Medulla oblongata (tissue), 1 donor: Measurements from ENCODE around the gene S100A7A.
"Not testable (repeated sequence)": the region's sequence is repeated elsewhere in the genome, so short reads cannot be mapped to it uniquely, and the experiment has no call there.

Experiments
- DNase-seq: peaks from one replicate; pipeline ENCODE4 v3.0.0-alpha.2; 2015; ENCODE audit errors: extremely low spot score

S100A7A gene

DNA sequence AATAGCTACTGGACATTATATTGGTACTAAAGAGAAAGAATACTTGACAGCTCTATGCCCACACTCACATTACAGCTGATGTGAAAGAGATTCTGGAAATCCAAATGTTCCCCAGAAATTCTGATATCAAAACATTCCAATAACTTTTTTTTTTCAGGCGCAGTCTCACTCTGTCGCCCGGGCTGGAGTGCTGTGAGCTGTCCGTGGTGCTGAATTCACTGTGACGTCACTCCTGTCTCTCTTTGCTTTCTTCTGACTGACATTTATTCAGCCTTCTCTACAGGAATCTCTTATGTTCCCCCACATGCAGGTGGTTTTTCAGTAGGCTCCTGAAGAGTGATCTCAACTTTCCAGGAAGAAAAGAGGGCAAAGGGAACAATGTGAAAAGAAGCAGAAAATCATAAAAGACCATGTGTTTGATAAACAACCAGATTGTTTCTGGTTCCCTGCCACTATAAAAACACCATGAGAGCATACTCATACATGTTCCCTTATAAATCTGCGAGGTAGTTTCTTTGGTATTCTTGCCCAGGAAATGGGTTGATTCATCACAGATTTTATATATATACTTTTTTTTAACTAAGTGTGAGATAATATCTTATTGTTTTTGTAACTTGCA is 6.2 kb downstream of the S100A7A start:
- DNase-seq: peak; percentile 64

DNA sequence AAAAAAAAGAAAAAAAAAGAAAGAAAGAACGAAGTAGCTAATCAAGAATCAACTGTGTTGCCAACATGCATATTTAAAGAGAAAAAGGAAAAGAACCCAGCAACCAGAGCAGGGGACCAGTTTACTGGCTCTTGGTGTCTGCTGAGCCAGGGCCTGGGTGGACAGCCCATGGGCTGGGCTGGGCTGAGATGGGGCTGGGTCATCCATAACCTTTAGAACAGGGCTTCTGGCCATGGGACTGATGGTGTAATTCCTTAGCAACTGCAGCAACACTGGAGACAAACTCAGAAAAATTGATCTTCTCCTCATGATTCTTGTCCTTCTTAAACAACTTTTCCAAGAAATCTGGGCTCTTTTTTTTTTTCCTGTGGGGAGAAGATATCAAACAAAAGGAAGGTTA is 10.5 kb downstream of the S100A7A start:
- DNase-seq: no peak

DNA sequence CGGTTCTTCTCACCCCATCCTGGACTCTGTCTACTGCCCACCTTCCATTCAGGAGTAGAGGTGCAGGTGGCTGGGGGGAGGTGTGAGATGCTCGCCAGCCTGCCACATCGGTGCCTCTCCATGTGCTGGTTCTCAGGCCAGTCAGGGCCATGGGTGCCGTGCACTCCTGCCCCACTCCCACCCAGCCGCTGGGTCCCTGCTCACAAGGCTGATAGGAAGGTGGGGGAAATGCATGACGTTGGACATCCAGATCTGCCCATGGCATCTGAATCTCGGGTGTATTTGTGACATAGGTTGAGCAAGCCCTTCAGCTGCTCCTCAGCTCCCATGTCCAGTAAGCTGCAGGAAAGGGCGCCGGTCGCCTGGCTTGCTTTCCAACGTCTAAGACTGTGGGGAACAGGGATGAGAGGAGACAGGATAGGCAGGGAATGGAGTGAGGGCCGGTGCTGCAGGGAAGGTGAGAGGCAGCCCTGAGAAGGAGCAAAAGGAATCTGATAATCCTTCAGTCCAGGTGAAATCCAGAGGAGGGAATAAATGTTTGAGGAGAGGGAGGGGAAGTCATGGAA is 11.8 kb downstream of the S100A7A start:
- DNase-seq: no peak

DNA sequence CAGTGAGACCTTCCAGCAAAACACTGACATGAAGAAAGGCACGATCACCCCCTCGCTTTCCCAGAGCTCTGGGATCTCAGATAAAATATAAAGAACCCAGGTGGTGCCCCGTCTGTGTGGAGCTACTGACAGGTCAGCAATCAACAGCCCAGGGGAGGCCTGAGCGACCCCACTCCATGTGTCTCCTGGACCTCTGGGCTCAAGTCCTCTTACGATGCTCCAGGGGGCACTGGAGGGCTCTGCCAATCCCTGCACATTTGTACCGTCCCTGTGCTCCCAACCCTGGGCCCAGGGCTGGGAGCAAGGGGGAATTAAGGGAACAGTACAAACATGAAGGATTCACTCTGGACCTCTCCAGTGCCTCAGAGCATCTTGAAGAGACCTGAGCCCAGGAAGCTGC is 12.5 kb downstream of the S100A7A start:
- no peak for DNase-seq

DNA sequence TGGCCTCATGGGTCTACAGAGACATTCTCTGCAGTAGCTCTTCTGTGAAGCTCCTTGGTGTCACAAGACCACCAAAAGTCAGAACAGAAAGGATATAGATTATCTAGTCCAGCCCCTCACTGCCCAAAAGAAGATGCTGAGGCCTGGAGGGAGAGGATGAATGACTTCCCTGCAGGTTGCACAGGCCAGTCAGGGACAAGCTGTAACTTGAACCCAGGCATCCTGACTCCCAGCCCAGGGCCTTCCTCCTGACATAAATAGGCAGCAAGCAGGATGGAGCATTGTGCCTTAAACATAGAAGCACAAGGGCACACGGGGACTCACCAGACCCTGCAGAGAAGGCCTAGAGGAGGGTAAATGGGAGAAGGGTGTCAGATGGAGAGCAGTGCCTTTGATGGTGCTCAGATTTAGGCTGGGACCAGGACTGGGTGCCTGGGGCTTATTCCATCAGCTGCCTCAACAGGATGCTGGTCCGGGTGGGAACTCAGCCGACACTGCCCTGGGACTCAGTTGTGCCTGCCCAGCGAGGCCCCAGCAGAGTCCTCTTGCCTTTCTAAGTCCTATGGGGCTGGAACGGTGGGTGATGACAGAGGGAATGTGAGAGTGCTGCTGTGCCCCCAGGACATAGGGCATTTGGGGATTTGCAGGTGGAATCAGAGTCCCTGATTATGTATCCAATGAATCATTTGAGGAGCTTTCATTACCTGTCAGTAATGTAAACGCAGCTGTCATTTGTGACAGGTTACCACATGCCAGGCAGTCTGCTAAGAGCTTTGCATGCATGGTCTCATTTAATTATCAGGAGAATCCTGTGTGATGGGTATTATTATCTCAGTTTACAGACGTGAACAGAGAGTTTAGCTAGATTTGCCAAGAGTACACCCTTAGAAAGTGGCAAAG is 13.2 kb downstream of the S100A7A start:
- no peak for DNase-seq

DNA sequence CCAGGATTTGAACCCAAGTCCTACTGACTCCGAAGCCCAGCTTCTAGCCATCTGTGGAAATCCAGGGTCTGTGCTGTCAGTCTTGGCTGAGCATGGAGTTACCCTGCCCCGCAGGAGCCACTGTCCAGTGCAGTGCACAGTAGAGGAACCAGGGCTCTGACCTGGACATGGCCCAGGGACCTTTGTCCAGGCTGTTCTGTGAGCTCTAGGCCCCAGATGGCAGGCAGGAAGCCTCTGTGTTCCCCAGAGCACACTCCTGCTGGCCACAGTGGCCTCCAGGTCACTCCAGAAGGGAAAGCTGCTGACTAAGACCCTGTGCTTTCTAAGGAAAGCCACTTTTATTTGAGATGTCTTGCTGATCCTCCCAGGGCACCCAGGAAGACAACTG is 13.8 kb downstream of the S100A7A start:
- DNase-seq: no peak

DNA sequence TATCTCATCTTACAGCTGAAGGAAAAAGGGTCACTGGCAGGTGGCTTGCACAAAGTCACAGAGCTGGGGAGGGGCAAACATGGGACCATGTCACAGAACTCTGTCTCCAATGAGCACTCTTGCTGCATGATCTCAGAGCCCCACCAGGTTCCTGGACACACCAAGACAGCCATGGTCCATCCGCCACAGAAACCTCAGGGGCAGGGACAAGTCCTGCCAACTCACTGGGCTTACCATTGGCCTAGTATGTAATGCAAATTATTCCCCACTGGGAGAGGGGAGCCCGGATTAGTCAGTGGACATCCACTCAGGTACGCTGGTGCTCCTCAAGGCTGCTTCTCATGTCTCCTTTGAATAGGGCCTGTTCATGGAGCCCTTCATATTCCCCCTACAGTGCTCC is 14.2 kb downstream of the S100A7A start:
- DNase-seq: no peak

DNA sequence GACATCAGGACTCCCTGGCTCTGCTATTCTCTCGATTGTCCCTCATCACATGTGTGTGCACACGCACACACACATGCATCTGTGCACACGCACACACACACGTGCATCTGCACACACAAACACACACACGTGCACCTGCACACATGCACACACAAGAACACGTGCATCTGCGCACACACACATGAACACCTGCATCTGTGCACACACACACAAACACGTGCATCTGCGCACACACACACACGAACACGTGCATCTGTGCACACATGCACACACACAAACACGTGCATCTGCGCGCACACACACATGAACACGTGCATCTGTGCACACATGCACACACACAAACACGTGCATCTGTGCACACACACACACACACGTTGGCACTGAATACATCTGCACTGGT is 14.7 kb downstream of the S100A7A start:
- no peak for DNase-seq

DNA sequence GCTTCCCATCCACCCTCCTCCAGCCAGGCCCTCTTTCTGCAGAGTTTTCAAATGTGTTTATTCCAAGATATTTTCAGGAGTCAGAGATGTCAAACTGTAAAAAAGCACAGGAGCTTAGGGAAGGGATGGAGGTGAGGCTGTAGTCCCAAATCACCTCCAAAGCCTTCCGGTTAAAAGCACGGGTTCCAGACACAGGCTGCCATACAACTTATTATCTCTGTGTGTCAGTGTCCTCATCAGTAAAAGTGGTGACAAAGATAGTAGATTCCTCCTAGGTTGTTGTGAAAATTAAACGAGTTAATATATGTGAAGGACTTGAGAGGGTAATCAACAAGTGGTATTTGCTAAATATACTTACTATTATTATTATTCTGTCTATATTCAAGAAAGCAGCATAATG is 15.1 kb downstream of the S100A7A start:
- no peak for DNase-seq

DNA sequence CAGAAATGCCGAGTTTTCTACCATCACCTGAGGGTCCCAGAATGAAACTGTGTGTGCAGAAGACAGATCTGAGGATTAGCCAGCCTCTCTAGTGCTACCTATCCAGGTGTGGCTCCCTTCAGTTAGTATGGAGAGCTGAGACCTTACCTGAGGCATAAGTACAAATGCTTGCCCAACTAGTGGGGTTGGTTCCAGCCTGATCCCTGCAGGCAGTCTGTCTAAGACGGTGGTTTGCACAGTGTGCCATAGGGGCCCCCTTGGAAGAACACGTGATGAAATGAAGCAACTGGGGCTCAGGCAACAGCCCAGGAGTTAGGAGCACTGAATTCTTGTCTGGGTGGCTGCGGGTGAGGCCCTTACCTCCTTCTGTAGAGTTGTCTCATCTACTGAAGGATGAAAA is 15.6 kb downstream of the S100A7A start:
- DNase-seq: no peak

DNA sequence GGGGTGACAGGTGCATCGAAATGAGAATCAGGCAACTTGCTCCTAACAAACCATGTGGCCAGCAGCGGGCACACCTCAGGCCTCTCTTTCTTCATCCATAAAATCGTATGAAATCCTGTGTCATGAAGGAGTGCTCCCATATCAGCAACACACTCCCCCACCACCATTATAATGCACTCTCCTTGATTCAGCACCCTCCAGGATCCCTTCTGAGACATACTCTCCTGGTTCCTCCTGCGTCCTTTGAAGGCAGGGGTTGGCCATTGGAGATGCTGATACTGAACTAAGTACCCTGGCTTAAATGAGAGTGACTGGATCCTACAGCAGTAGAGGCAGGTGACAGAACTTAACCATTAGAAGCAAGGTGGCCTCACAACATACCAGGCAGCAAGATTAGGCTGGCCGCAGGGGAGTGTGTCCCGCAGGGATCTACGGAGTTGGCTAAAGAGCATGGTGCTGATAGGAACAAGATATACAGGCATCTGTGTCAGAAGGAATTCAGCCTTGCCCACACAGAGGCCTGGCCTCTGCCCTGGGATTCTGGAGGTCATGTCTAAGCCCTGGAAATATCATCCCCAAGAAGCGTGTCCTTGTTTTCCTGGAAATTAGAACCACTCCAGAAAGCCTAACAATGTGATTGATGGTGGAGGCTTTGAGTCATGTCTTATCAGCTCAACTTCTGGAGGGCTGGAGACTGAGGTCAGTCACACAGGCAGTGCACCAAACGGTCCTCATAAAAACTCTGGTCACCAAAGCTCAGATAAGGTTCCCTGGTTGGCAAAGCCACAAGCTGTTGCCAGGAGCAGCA is 16.8 kb downstream of the S100A7A start:
- DNase-seq: no peak

DNA sequence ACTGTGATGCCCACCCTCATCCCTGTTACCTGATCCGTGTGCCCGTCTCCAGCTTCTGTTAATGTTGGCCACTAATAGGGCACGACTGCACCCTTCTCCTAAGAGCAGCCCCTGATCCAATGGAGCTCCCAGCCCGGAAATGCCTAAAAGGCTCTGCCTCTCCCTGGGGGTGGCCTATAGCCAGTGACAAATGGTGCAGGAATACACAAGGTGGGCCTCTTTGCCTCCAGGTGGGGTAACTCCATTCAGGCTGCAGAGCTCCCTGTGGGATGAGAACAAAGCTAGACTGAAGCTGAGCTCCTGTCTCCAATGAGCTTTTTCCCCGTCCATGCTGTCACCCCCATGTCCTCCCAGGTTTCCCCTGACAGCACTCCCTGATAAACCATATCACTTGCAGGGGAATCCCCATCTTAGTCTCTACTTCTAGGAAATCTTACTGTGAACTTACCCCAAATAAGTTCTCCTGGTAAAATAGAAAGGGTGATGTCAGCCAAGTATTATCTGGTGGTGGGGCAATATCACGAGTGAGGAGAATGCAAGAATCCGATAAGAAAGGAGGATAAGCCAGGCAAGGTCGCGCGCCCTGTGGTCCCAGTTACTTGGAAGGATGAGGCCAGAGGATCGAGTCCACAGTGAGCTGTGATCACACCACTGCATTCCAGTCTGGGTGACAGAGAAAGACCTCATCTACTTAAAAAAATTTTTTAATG is 18.6 kb downstream of the S100A7A start:
- no peak for DNase-seq

DNA sequence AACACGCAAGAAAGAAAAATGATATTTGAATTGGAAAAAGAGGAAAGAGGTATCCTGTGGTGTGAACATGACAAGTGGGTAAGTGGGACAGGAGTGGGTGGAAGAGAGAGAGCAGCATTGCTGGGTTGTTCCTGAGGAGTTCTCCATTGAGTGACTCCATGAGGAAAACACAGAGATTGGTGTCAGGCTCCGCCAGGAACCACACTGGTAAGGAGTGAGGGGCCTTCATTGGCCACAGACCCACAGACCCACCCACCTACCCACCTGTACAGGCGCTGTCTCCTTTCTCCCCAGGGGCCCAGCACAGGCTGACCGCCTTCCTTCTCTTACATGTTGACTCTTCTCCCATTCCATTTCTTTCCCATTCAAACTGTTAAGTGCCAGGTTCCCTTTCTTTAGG is 20.9 kb downstream of the S100A7A start:
- no peak for DNase-seq

DNA sequence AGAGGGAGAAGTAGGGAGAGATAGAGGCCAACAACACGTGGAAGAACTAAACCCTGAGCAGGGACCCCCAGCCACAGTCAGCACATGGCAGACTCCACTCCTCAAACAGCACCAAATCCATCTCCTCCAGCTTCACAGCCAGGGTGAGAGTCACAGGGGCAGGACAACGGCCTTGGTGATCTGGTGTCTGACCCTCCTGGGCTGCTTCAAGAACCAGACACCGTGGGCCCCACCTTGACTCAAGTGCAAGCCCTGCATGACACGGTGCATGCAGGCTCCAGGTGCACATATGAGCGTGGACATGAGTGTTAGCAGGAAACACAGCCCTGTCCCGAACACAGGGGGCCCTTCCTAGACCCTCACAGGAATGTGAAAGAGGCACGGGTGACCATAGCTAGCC is 22.3 kb downstream of the S100A7A start:
- no peak for DNase-seq

DNA sequence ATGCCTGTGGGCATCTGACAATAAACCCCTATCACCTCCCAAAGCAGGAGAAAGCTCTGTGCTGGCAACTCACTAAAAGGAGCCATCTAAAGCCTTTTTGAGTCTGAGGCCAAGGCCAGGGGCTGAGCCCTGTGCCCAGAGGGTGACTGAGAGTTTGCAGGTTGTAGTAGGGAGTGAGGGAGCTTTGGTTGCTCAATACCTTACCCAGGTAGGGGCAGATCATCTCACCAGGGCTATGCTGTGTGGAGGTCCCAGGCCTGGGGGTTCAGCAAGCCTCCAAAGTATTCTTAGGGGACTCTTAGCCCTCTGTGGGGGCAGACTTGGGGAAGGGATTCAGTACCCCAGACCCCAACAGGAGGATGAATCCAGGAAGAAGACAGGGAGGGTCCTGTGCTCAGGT is 23.0 kb downstream of the S100A7A start:
- DNase-seq: no peak

DNA sequence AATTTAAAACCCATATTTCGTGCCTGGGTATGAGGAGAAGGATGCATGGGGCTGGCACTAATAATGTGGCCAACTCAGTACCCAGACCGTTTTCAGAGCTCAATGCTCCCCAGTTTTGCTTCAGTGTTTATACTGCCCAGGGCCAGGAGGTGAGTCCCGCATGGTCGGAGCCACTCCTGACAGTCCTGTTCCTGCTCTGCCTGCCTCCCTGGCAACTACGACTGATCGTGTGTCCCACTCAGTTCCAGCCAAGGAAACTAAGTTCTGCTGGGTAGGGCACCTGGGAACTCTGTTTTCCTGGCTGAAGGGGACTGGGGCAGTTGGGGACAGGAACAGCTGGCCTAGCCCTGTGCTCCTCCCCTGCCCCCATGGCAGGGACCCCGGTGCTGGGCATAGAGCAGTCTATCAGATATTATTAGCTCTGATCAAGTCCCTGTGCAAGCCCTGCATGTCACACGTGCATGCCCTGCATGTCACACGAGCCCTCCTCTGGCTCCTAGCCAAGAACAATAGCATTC is 25.0 kb downstream of the S100A7A start:
- DNase-seq: no peak

DNA sequence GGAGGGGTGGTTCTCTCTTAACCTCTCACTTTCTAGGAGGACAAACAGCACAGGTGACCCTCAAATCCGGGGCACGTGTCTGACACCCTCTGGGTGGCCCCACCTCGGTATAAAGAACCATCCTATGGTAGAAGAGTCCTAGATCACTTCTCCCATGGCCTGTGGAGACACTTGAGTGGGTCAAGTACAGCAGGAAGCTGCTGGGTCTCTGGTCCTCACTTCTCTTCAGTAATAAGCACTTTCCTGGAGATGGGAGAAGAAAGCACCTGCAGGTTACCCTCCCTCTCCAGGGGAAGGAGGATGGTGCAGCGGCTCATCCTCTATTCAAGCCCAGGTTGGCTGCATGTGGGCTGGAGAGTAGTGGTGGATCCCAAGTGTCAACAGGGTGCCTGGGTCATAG is 27.2 kb downstream of the S100A7A start:
- DNase-seq: no peak

DNA sequence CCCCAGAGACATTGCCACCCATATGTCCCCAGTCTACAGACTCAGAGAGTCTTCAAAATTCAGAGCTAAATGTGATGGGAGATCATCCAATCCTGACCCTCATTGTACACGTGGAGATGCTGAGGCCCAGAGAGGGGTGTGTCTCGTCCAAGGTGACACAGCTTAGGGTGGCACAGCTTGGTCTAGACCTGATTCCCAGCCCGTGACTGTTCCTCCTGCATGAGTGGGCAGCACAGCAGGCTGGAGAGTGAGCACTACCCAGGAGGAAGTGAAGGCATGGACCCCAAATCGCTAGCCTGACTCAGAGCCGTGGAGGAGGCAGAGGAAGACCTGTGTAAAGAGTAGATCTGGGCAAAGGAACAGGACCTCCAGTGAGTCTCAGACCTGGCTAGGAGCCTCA is 27.8 kb downstream of the S100A7A start:
- no peak for DNase-seq

DNA sequence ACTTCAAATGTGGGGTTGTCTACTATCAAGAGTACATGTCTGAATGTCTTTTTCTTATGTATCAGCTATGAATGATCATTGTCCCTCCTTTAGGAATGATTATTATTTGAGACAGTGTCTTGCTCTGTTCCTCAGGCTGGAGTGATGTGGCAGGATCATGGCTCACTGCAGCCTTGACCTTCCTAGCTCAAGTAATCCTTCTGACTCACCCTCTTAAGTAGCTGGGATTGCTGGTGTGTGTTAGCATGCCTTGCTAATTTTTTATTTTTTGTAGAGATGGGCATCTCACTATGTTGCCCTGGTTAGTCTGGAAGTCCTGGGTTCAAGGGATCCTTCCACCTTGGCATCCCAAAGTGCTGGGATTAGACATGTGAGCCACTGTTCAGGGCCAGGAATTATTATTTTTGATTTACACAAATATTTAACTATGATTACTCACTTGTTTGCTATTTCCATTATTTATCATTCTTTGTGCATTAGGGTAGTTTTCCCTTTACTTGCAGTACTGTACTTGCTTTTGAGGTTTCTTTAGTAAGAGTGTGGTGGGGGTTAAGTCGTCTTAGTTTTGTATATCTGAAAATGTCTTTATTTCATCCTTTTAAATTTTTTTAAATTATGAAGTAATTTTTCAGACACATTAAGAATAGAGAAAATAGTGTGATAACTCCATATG is 31.3 kb downstream of the S100A7A start:
- DNase-seq: no peak

DNA sequence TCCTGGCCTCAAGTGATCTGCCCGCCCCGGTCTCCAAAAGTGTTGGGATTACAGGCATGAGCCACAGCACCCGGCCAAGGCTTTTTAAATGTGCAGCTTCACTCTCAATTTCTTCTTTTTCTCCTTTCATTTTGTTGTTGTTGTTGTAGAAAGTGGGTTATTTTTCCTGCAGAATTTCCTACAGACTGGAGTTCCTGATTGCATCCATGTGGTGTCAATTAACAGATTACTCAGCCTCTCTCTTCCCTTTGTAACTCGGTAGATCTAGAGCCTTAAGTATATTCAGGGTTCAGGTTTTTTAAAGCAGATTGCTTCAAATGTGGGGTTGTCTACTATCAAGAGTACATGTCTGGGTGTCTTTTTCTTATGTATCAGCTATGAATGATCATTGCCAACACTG is 32.5 kb downstream of the S100A7A start:
- DNase-seq: not testable (repeated sequence)

DNA sequence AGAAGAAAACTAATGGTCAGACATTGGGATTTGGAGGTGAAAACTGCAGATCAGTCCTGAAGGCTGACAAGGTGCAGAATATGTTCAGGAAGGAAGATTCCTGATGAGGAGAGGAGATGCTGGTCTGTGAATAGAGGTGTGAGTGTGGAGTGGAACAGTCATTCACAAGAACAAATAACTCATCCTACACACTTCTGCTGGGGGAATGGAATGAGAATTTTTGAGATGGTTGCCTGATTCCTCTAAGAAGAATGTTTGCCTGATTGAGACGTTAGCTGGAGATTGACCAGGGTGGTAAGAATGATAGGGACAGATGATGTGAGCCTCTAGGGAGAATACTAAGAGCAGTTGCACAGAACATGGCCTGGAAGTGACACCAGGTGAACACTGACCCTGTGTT is 40.1 kb downstream of the S100A7A start:
- no peak for DNase-seq
